GM19467 (cell line): Measurements from ENCODE around the gene SHISA8.

Experiments used
- ATAC-seq: cut with Tn5 transposase; IDR thresholded peaks from one replicate; pipeline ENCODE4 v1.9.1; 2021; ENCODE audit warnings: mild to moderate bottlenecking, moderate library complexity; ENCODE audit not compliant: unreplicated experiment

The SHISA8 gene

GRCh38 chr22:41915786-41916493 is 1.1 kb upstream of the SHISA8 start:
- no peak for ATAC-seq

GRCh38 chr22:41914611-41915034 is 251 bp downstream of the SHISA8 start:
- ATAC-seq = no peak

GRCh38 chr22:41913842-41914534 is 886 bp downstream of the SHISA8 start:
- ATAC-seq = no peak

GRCh38 chr22:41913040-41913719 is 1.7 kb downstream of the SHISA8 start:
- no peak for ATAC-seq

- ATAC-seq = no peak
Observed at GRCh38 chr22:41912338-41913039, 2.4 kb downstream of the SHISA8 start.

- ATAC-seq = no peak
Observed at GRCh38 chr22:41911001-41911611, 3.8 kb downstream of the SHISA8 start.

- no peak for ATAC-seq
Observed at GRCh38 chr22:41910050-41911000, 4.5 kb downstream of the SHISA8 start.

GRCh38 chr22:41909310-41910049 is 5.4 kb downstream of the SHISA8 start:
- no peak for ATAC-seq

- no peak for ATAC-seq
Observed at GRCh38 chr22:41908411-41909309, 6.2 kb downstream of the SHISA8 start.

- no peak for ATAC-seq
Observed at GRCh38 chr22:41907436-41908401, 7.2 kb downstream of the SHISA8 start.

GRCh38 chr22:41906822-41907221 is 8.1 kb downstream of the SHISA8 start:
- ATAC-seq = no peak

- no peak for ATAC-seq
Observed at GRCh38 chr22:41905411-41906202, 9.3 kb downstream of the SHISA8 start.

GRCh38 chr22:41904450-41905410 is 10.1 kb downstream of the SHISA8 start:
- no peak for ATAC-seq

GRCh38 chr22:41902932-41903421 is 11.9 kb downstream of the SHISA8 start:
- ATAC-seq = no peak

- no peak for ATAC-seq
Observed at GRCh38 chr22:41902016-41902415, 12.9 kb downstream of the SHISA8 start.
